CMK (cell line): ENCODE results near the gene DDX56.
A peak's percentile ranks its signal among the peaks of the same experiment; 100 is the strongest.
"Not testable (repeated sequence)": the region's sequence is repeated elsewhere in the genome, so short reads cannot be mapped to it uniquely, and the experiment has no call there.

Experiments used
- DNase-seq: peaks from one replicate; pipeline ENCODE4 v3.0.0-alpha.2; 2010; ENCODE audit warnings: low read depth

Gene DDX56

GRCh38 chr7:44573464-44574286, at the start of gene DDX56:
Gene DDX56 (minus strand): TSS chr7:44573908. CDS start chr7:44573895, 13 bp downstream.
- DNase-seq, result peak; percentile 88

GRCh38 chr7:44622342-44623151, 48.8 kb upstream of the DDX56 start:
- no peak for DNase-seq

- DNase-seq, result no peak
Observed at GRCh38 chr7:44621750-44622103, 48.0 kb upstream of the DDX56 start.

GRCh38 chr7:44621034-44621749, 47.5 kb upstream of the DDX56 start:
- DNase-seq, result no peak

GRCh38 chr7:44618753-44619152, 45.0 kb upstream of the DDX56 start:
- no peak for DNase-seq

- no peak for DNase-seq
Observed at GRCh38 chr7:44618045-44618444, 44.3 kb upstream of the DDX56 start.

GRCh38 chr7:44617225-44617890, 43.6 kb upstream of the DDX56 start:
- no peak for DNase-seq

- DNase-seq, result no peak
Observed at GRCh38 chr7:44616545-44616944, 42.8 kb upstream of the DDX56 start.

GRCh38 chr7:44615793-44616192, 42.1 kb upstream of the DDX56 start:
- DNase-seq, result no peak

- DNase-seq, result no peak
Observed at GRCh38 chr7:44615149-44615611, 41.5 kb upstream of the DDX56 start.

GRCh38 chr7:44609829-44610228, 36.1 kb upstream of the DDX56 start:
- DNase-seq, result no peak

GRCh38 chr7:44608916-44609648, 35.4 kb upstream of the DDX56 start:
- DNase-seq, result no peak

- DNase-seq, result no peak
Observed at GRCh38 chr7:44607141-44608068, 33.7 kb upstream of the DDX56 start.

GRCh38 chr7:44606341-44607140, 32.8 kb upstream of the DDX56 start, which contains the start of gene OGDH:
Gene OGDH (plus strand): TSS chr7:44606627. CDS start chr7:44624344, 17,717 bp downstream.
- peak; percentile 92 for DNase-seq

GRCh38 chr7:44604941-44605340, 31.2 kb upstream of the DDX56 start:
- DNase-seq, result no peak

- no peak for DNase-seq
Observed at GRCh38 chr7:44603193-44603592, 29.5 kb upstream of the DDX56 start.

GRCh38 chr7:44602576-44602910, 28.8 kb upstream of the DDX56 start:
- no peak for DNase-seq

- DNase-seq, result no peak
Observed at GRCh38 chr7:44599222-44599621, 25.5 kb upstream of the DDX56 start.

GRCh38 chr7:44597181-44597580, 23.5 kb upstream of the DDX56 start:
- not testable (repeated sequence) for DNase-seq
